Neural cell (in vitro differentiated cells): ENCODE data around the gene MFSD1. TPM values are rescaled to one million over a fixed set of nuclear protein-coding genes. Genes with fewer than 3 reads are reported as not detected.
A peak's percentile ranks its signal among the peaks of the same experiment; 100 is the strongest.

Source experiments
- H2AFZ ChIP-seq: fragments of 200-600, 300-800 bp; sonication (generic), shearing (Covaris generic); 2 replicates; pipeline ENCODE4 v1.6.0; 2014; ENCODE audit warnings: low read depth, mild to moderate bottlenecking, antibody characterized with exemption, low read length, moderate library complexity
- H3F3A ChIP-seq: fragments of 200-600 bp; shearing (Covaris generic); 2 replicates; pipeline ENCODE4 v1.6.1; 2016; ENCODE audit warnings: mild to moderate bottlenecking, moderate library complexity, mixed read lengths, antibody characterized with exemption, low read length; ENCODE audit not compliant: insufficient read depth, poor library complexity, severe bottlenecking
- H3K27ac ChIP-seq: fragments of 200-600, 300-800 bp; sonication (generic), shearing (Covaris generic); 2 replicates; pipeline ENCODE4 v1.5.1; 2014; ENCODE audit warnings: mild to moderate bottlenecking, low read length, moderate library complexity
- H3K27me3 ChIP-seq: fragments of 300-800, 200-600 bp; sonication (generic), shearing (Covaris generic); 2 replicates; pipeline ENCODE4 v1.6.0; 2014; ENCODE audit warnings: mild to moderate bottlenecking, low read depth, low read length, moderate library complexity; ENCODE audit not compliant: insufficient read depth
- H3K36me3 ChIP-seq: fragments of 300-800, 200-600 bp; sonication (generic), shearing (Covaris generic); 2 replicates; pipeline ENCODE4 v1.5.1; 2014; ENCODE audit warnings: mild to moderate bottlenecking, antibody characterized with exemption, low read length, moderate library complexity; ENCODE audit not compliant: insufficient read depth
- H3K4me2 ChIP-seq: fragments of 300-800, 200-600 bp; sonication (generic), shearing (Covaris generic); 2 replicates; pipeline ENCODE4 v1.6.0; 2014; ENCODE audit warnings: mild to moderate bottlenecking, low read length
- H3K4me3 ChIP-seq: fragments of 300-800, 200-600 bp; sonication (generic), shearing (Covaris generic); 2 replicates; pipeline ENCODE4 v1.5.1; 2014; ENCODE audit warnings: mild to moderate bottlenecking, low read length, moderate library complexity
- H3K79me2 ChIP-seq: fragments of 200-600 bp; shearing (Covaris generic); replicated peaks from 2 replicates; pipeline ENCODE4 v1.6.0; 2014; ENCODE audit warnings: mild to moderate bottlenecking, low read length, moderate library complexity; ENCODE audit not compliant: insufficient read depth
- H3K9ac ChIP-seq: fragments of 300-800, 200-600 bp; sonication (generic), shearing (Covaris generic); 2 replicates; pipeline ENCODE4 v1.6.1; 2016; ENCODE audit warnings: mild to moderate bottlenecking, low read length, mixed read lengths
- H3K9me2 ChIP-seq: fragments of 200-600 bp; shearing (Covaris generic); 2 replicates; pipeline ENCODE4 v1.6.1; 2016; ENCODE audit warnings: mild to moderate bottlenecking, low read length, mixed read lengths; ENCODE audit not compliant: insufficient read depth
- H3K9me3 ChIP-seq: fragments of 200-600, 300-800 bp; sonication (generic), shearing (Covaris generic); 2 replicates; pipeline ENCODE4 v1.6.1; 2016; ENCODE audit warnings: mild to moderate bottlenecking, mixed run types, low read length, moderate library complexity, mixed read lengths
- H4K20me1 ChIP-seq: fragments of 200-600 bp; shearing (Covaris generic); 2 replicates; pipeline ENCODE4 v1.6.1; 2016; ENCODE audit warnings: mild to moderate bottlenecking, mixed run types; ENCODE audit not compliant: insufficient read depth
- EP300 ChIP-seq: fragments of 450-650 bp; conservative IDR thresholded peaks from 2 replicates; pipeline ENCODE4 v1.6.1; 2014; ENCODE audit warnings: antibody characterized with exemption, mild to moderate bottlenecking, moderate library complexity; ENCODE audit not compliant: poor library complexity, severe bottlenecking
- EZH2 ChIP-seq: fragments of 200-600, 300-800 bp; shearing (Covaris generic), sonication (generic); IDR thresholded peaks from 2 replicates; pipeline ENCODE4 v1.6.1; 2014; ENCODE audit warnings: antibody characterized with exemption, low read length, borderline replicate concordance, mild to moderate bottlenecking; ENCODE audit not compliant: insufficient read depth, poor library complexity, severe bottlenecking
- MXI1 ChIP-seq: fragments of 450-650 bp; conservative IDR thresholded peaks from 2 replicates; pipeline ENCODE4 v1.6.1; 2014; ENCODE audit warnings: antibody characterized with exemption, mild to moderate bottlenecking; ENCODE audit not compliant: poor library complexity, severe bottlenecking
- POLR2AphosphoS5 ChIP-seq: IDR thresholded peaks from 2 replicates; pipeline ENCODE4 v1.6.1; 2012
- RAD21 ChIP-seq: fragments of 450-650 bp; conservative IDR thresholded peaks from 2 replicates; pipeline ENCODE4 v1.6.1; 2014; ENCODE audit warnings: antibody characterized with exemption, mild to moderate bottlenecking, moderate library complexity
- SMC3 ChIP-seq: fragments of 450-650 bp; conservative IDR thresholded peaks from 2 replicates; pipeline ENCODE4 v1.6.1; 2014; ENCODE audit warnings: antibody characterized with exemption, mild to moderate bottlenecking, moderate library complexity; ENCODE audit not compliant: poor library complexity
- TAF1 ChIP-seq: IDR thresholded peaks from 2 replicates; pipeline ENCODE4 v1.6.1; 2012; ENCODE audit warnings: low read depth
- polyA plus RNA-seq: library from polyadenylated mRNA; depleted of rRNA; stranded (reverse); fragments of >200 nt; gene quantifications from 2 replicates; pipeline ENCODE4 v1.2.3, GENCODE V29; 2014
- TF ChIP-seq, protein P1 (sequence below): IDR thresholded peaks from 2 replicates; pipeline ENCODE4 v1.6.1; 2012; ENCODE audit warnings: borderline replicate concordance
- TF ChIP-seq, protein P2 (sequence below): fragments of 450-650 bp; IDR thresholded peaks from 2 replicates; pipeline ENCODE4 v1.5.1; 2014; ENCODE audit warnings: antibody characterized with exemption, mild to moderate bottlenecking, moderate library complexity; ENCODE audit not compliant: poor library complexity, severe bottlenecking

Gene MFSD1
- polyA plus RNA-seq, 1 donor from 2014 or later, result 107 TPM

DNA sequence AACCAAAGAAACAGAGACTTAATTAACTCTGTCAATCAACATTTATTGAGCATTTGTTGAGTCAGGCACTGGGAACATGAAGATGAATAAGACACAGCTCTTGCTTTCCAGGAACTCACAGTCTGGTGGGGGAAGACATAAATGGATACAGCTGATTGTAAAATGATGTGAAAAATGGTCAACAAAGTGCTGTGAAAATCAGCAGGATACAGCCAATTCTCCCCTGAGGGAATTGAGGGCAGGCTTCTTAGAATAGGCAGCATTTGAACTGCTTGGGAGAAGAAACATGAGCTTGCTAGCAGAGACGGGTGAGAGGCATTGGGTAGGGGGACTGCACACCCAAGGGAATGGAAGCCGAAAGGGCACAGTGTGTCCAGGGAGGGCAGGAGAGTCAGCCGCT lies 41.1 kb downstream of the MFSD1 start:
- Histone ChIP-seq H3K9me2 (no peaks in the 10 kb centered on the region), H3K27me3 (no peaks in the 10 kb centered on the region), H2AFZ (no peak overlapping the region), H3K9me3 (no peaks in the 10 kb centered on the region), H3F3A (no peaks in the 10 kb centered on the region), H3K4me3 (no peak overlapping the region), H3K27ac (no peak overlapping the region), H3K9ac (no peak overlapping the region), H3K79me2 (no peaks in the 10 kb centered on the region), H3K36me3 (no peaks in the 10 kb centered on the region), H4K20me1 (no peaks in the 10 kb centered on the region), H3K4me2 (no peak overlapping the region)
- TF ChIP-seq POLR2AphosphoS5, result peak; percentile 11
- no peak for TF ChIP-seq RAD21
- no peak for TF ChIP-seq SMC3
- TF ChIP-seq EZH2, result no peak
- TF ChIP-seq, protein P1, sequence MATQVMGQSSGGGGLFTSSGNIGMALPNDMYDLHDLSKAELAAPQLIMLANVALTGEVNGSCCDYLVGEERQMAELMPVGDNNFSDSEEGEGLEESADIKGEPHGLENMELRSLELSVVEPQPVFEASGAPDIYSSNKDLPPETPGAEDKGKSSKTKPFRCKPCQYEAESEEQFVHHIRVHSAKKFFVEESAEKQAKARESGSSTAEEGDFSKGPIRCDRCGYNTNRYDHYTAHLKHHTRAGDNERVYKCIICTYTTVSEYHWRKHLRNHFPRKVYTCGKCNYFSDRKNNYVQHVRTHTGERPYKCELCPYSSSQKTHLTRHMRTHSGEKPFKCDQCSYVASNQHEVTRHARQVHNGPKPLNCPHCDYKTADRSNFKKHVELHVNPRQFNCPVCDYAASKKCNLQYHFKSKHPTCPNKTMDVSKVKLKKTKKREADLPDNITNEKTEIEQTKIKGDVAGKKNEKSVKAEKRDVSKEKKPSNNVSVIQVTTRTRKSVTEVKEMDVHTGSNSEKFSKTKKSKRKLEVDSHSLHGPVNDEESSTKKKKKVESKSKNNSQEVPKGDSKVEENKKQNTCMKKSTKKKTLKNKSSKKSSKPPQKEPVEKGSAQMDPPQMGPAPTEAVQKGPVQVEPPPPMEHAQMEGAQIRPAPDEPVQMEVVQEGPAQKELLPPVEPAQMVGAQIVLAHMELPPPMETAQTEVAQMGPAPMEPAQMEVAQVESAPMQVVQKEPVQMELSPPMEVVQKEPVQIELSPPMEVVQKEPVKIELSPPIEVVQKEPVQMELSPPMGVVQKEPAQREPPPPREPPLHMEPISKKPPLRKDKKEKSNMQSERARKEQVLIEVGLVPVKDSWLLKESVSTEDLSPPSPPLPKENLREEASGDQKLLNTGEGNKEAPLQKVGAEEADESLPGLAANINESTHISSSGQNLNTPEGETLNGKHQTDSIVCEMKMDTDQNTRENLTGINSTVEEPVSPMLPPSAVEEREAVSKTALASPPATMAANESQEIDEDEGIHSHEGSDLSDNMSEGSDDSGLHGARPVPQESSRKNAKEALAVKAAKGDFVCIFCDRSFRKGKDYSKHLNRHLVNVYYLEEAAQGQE, result no peak
- TF ChIP-seq MXI1, result no peak
- TF ChIP-seq TAF1, result no peak
- TF ChIP-seq, protein P2, sequence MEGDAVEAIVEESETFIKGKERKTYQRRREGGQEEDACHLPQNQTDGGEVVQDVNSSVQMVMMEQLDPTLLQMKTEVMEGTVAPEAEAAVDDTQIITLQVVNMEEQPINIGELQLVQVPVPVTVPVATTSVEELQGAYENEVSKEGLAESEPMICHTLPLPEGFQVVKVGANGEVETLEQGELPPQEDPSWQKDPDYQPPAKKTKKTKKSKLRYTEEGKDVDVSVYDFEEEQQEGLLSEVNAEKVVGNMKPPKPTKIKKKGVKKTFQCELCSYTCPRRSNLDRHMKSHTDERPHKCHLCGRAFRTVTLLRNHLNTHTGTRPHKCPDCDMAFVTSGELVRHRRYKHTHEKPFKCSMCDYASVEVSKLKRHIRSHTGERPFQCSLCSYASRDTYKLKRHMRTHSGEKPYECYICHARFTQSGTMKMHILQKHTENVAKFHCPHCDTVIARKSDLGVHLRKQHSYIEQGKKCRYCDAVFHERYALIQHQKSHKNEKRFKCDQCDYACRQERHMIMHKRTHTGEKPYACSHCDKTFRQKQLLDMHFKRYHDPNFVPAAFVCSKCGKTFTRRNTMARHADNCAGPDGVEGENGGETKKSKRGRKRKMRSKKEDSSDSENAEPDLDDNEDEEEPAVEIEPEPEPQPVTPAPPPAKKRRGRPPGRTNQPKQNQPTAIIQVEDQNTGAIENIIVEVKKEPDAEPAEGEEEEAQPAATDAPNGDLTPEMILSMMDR, result no peak

DNA sequence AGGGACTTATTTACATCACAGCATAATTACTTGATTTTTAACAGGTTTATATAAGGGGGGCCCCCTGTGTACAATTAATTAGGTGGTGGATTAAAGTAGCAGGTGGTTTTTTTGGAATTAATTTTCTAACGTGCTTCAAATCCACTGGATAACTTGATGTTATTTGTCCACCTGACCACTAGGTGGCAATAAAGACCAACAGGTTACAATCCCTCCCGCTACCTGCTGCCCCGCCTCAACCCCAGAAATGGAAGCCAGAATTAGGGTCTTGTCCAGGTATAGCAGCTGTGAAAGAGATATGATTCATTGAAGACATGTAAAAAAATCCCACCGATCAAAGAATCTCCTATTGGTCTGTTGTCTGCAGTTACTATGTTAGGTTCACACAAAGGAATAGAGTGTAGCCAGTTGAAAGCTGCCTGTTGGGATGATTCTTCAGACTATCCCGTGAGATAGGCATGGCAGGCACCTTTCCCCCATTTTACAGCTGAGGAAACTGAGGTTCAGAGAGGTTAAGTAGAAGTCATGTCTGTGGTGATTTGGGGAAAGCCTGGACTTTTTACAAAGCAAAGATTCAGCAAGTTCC lies 44.0 kb downstream of the MFSD1 start:
- no peaks in the 10 kb centered on the region for H3K27me3 ChIP-seq
- peak; percentile 99 for TF ChIP-seq SMC3
- peak; percentile 98 for TF ChIP-seq RAD21
- TF ChIP-seq, protein P2, result peak; percentile 94
- TF ChIP-seq EP300, result peak; percentile 15
- TF ChIP-seq, protein P1, result peak; percentile 20
- no peak for TF ChIP-seq TAF1
- TF ChIP-seq POLR2AphosphoS5, result no peak
- H3K9ac ChIP-seq, result no peak overlapping the region

More for the DNA sequence above, 44.0 kb downstream of the MFSD1 start:
- Histone ChIP-seq H3K4me3 (no peak overlapping the region), H3K9me3 (no peaks in the 10 kb centered on the region), H3K36me3 (no peaks in the 10 kb centered on the region), H3F3A (no peaks in the 10 kb centered on the region), H3K4me2 (no peak overlapping the region), H3K9me2 (no peaks in the 10 kb centered on the region), H2AFZ (no peak overlapping the region), H3K79me2 (no peaks in the 10 kb centered on the region), H3K27ac (no peak overlapping the region), H4K20me1 (no peaks in the 10 kb centered on the region)
